Left forelimb (tissue), 1 donor: ENCODE measurements around the gene SIK3.

Experiments
- DNase-seq: peaks from one replicate; pipeline ENCODE4 v3.0.0-alpha.2; 2018; ENCODE audit warnings: low spot score

Gene SIK3

DNA sequence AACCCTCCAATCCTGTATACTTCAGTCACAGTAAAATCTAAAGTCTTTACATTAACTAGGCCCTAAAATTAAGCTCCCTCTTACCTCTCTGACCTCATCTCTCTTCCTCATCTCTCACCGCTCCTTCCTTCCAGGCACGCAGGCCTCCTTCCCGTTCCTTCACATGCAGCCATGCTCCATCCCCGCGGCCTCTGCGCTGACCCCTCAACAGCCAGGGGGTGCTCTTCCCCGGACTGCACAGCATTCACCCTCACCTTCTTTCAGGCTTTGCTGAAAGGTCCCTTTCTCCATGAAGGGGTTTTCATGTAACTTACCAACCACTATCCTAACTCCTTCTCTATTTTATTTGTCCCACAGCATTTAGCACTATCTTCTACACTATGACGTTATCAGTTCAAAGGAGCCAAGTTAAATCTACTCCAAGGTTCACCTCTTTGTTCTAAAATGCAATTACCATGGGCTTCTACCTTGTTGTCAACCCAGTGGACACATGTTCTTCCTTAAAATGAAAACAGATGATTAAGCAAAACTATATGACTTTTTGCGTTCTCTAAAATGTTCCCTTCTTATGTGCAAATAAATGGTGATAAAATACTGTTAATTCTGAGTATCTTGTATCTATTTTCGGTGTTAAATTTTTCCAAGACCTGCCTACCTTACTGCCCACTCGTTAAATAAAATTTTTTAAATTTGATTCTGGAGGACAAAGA lies 203.0 kb downstream of the SIK3 start:
- DNase-seq: no peak

GRCh38 chr11:116893906-116894305 lies 204.3 kb downstream of the SIK3 start:
- no peak for DNase-seq

DNA sequence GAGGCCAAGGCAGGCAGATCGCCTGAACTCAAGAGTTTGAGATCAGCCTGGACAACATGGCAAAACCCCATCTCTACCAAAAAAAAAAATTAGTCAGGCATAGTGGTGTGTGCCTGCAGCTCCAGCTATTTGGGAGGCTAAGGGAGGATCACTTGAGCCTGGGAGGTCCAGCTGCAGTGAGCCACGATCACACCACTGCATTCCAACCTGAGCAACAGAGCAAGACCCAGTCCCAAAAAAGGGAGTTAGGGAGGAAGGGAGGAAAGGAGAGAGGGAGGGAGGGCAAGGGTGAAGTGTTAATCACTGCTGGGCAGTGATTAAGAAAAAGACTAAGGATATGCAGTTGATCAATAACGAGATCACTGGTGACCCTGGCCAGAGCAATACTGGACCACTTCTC lies 204.8 kb downstream of the SIK3 start:
- no peak for DNase-seq

GRCh38 chr11:116892374-116892773 lies 205.9 kb downstream of the SIK3 start:
- DNase-seq: no peak

DNA sequence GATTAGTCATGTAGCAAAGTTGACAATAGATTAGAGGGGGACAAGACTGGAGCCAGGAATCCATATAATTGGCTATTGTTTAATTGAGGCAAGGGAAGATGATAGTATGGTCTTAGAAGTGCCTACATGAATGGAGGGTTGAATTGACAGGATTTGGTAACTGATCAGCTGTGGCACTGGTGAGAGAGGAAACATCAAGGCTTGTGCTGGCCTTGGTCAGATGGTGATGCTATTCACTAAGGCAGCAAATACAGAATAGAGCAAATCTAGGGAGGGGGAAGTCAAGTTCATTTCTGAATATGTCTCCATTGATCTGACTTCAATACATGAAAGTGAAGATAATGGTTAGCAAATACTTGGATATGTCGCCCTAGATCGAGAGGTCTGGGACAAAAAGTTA lies 206.5 kb downstream of the SIK3 start:
- no peak for DNase-seq

- DNase-seq: no peak
Measured at GRCh38 chr11:116890607-116891006, 207.6 kb downstream of the SIK3 start.

- DNase-seq: no peak
Measured at GRCh38 chr11:116890193-116890592, 208.0 kb downstream of the SIK3 start.

- DNase-seq: no peak
Measured at GRCh38 chr11:116888884-116889549, 209.2 kb downstream of the SIK3 start.

GRCh38 chr11:116888024-116888423 lies 210.2 kb downstream of the SIK3 start:
- no peak for DNase-seq

GRCh38 chr11:116885951-116886655 lies 212.1 kb downstream of the SIK3 start:
- no peak for DNase-seq

GRCh38 chr11:116882386-116882785 lies 215.8 kb downstream of the SIK3 start:
- no peak for DNase-seq

- DNase-seq: no peak
Measured at GRCh38 chr11:116881143-116881542, 217.1 kb downstream of the SIK3 start.

GRCh38 chr11:116879800-116880625 lies 218.2 kb downstream of the SIK3 start:
- DNase-seq: no peak

- no peak for DNase-seq
Measured at GRCh38 chr11:116876656-116877055, 221.6 kb downstream of the SIK3 start.

GRCh38 chr11:116875194-116875593 lies 223.0 kb downstream of the SIK3 start:
- DNase-seq: no peak

- no peak for DNase-seq
Measured at GRCh38 chr11:116874251-116874650, 224.0 kb downstream of the SIK3 start.

- no peak for DNase-seq
Measured at GRCh38 chr11:116873381-116873780, 224.8 kb downstream of the SIK3 start.

- no peak for DNase-seq
Measured at GRCh38 chr11:116871248-116871647, 227.0 kb downstream of the SIK3 start.

DNA sequence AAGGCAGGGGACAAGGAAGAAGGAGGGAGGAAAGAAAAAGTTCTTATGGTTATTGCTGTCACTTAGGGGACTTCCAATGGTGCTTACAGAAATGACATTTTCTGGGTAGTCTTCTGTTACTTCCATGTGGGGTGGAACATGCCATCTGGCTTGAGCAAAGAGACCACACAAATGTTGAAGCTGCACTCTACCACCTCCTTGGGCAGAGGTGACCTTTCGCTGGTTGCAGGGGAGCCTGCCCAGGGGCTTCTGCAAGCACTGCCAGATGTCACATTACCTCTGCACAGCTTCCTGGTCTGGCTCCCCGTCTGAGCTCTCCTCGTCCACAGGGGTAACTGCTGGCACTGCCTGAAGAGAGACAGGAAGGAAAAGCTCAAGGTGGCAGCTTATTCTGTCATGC lies 228.2 kb downstream of the SIK3 start:
- no peak for DNase-seq

DNA sequence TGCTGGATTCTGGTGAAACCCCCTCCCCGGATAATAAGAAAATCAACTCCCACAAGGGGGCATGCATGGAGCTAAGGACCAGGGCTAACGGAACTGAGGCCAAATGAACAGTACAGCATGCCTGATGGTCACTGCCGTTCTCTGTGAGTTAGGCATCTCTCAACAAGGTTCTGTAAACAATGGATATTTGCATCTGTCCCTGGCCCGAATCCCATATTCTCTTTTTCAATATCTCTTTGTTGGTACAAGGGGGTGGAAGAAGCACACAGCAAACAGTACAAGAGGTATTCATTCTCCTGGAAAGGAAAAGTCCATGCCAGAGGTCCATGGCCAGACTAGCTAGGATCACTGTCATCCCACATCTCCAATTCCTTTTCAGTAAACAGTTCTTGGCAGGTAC lies 228.6 kb downstream of the SIK3 start:
- DNase-seq: no peak

DNA sequence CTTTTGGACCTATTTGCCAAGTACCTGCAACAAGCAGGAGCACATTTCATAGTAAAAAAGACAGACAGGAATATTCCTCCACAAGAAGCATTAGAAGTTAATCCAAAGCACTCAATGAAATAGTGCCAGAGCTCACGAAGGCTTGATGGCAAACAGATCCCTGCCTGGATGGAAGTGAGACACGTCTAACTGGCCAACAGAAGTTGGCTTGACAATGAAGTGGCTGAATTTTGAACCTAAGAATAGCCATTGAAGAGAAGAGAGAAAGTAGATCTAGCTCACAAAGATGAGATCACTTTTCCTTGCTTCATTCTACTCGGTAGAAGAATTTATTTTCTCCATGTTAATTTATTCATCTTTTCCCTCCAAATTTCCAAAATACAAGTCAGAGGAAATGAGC lies 230.2 kb downstream of the SIK3 start:
- DNase-seq: no peak

- DNase-seq: no peak
Measured at GRCh38 chr11:116867619-116868018, 230.6 kb downstream of the SIK3 start.
